ENCODE results near the gene SND1. TPM values are rescaled to one million over a fixed set of nuclear protein-coding genes. Genes with fewer than 3 reads are reported as not detected.

The SND1 gene
- total RNA-seq = 100 to 1,000 TPM; 198 to 203 TPM
- 121 TPM for polyA plus RNA-seq

DNA sequence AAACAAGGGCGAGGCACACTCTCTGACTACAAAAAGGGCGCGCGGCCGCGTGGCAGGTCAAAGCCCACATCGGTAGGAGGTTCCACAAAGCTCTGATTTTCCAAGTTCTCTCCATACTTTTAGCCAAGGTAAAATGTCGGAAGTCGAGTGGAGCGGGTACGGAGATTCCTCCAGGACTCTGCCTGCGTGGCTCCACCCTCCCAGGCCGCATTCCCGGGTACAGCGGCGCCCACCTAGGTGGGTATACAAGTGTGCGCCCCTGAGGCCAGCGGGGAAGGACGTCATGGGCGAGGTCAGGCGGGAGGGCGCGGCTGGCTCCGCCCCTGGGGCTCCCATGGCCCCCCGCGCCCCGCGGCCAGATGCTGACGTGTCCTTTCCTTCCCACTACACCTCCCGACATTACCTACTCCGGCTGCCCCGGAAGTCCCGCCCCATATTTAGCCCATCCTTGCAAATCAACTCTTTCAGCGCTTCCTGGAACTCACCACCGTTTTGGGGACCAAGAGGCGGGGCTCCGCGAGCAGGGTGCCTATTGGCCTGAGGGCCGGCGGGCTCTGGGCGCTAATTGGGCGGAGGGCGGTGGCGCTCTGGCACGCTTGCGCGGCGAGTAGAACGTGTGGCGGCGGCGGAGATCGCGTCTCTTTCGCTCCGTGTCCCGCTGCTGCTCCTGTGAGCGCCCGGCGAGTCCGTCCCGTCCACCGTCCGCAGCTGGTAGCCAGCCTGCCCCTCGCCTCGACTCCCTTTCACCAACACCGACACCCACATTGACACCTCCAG, at the start of gene SND1:
Gene SND1, plus strand, starts transcription at position 639 of the 777 bp plus-strand sequence. CDS start 180 bp downstream, outside the sequence.
- ChIA-PET POLR2A (interaction anchor here (0.6 to 1.0 kb wide), 2 partner anchors 63 to 65 kb away, joined by 3 to 5 read pairs; partner anchors contain the start of gene ARF5), CTCF (no interaction called here)

DNA sequence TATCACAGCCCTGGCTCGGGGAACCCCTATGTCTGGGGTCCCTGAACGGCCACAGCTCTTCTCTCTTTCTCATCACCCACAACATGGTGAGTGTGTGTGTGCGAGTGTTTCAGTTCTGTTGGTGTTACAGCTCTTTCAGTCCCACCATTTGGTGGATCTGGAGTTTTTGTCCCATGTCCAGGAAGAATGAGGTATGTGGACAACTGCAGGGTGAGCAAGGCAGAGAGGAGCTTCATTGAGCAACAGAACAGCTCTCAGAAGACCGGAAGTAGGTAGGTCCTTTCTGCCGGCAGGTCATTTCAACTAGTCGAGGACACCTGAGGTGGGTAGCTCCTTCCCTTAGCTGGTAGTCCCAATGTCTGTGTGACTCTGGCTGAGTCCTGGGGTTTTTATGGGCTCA, 43.5 kb upstream of the SND1 start:
- no peak overlapping the region for H3K4me3 Mint-ChIP-seq
- Histone ChIP-seq H3K9me3 (ENCODE audit: low read length) (no peaks in the 10 kb centered on the region), H3K27ac (ENCODE audit: low read depth, low read length) (no peak overlapping the region), H3K4me3 (ENCODE audit: low read length) (no peak overlapping the region), H3K4me1 (ENCODE audit: insufficient read depth, low read length) (no peaks in the 10 kb centered on the region), H3K27me3 (ENCODE audit: insufficient read depth, low read length, poor library complexity, severe bottlenecking) (no peaks in the 10 kb centered on the region), H3K36me3 (ENCODE audit: insufficient read depth, low read length) (no peaks in the 10 kb centered on the region)
- H3K36me3 Mint-ChIP-seq = no peaks in the 10 kb centered on the region
- H3K27ac Mint-ChIP-seq = no peak overlapping the region
- ChIA-PET POLR2A (no interaction called here), CTCF (no interaction called here)
- H3K27me3 Mint-ChIP-seq = peaks cover 1 to 24% of the 10 kb centered on the region in 2 donors
- H3K9me3 Mint-ChIP-seq = peaks cover 0 to 2% (median 0%) of the 10 kb centered on the region in 5 donors
- H3K4me1 Mint-ChIP-seq = no peaks in the 10 kb centered on the region
- no peak for DNase-seq

More for the DNA sequence above, at the start of gene SND1:
- Mint-ChIP-seq H3K27ac (peak within 1 kb of the TSS in 6 of 8 donors; percentile 96 to 100 (median 99)), H3K4me3 (peak within 1 kb of the TSS in 5 of 7 donors; percentile 96 to 99 (median 98)), H3K36me3 (peaks cover 0 to 34% (median 4%) of the 10 kb centered on the region in 3 donors), H3K27me3 (peaks cover 0 to under 1% of the 10 kb centered on the region in 2 donors), H3K9me3 (no peaks in the 10 kb centered on the region), H3K4me1 (peaks cover 54 to 56% (median 55%) of the 10 kb centered on the region in 3 donors)
- H3K9me3 ChIP-seq (ENCODE audit: low read length) = no peaks in the 10 kb centered on the region
- H3K36me3 ChIP-seq (ENCODE audit: insufficient read depth, low read length) = peaks cover 3% of the 10 kb centered on the region
- peaks cover 43% of the 10 kb centered on the region for H3K4me1 ChIP-seq (ENCODE audit: insufficient read depth, low read length)
- peak within 1 kb of the TSS; percentile 95 for H3K4me3 ChIP-seq (ENCODE audit: low read length)
- peak within 1 kb of the TSS; percentile 98 for H3K27ac ChIP-seq (ENCODE audit: low read depth, low read length)
- peak; percentile 97 to 99 (median 98) for DNase-seq
- no peaks in the 10 kb centered on the region for H3K27me3 ChIP-seq (ENCODE audit: insufficient read depth, low read length, poor library complexity, severe bottlenecking)

DNA sequence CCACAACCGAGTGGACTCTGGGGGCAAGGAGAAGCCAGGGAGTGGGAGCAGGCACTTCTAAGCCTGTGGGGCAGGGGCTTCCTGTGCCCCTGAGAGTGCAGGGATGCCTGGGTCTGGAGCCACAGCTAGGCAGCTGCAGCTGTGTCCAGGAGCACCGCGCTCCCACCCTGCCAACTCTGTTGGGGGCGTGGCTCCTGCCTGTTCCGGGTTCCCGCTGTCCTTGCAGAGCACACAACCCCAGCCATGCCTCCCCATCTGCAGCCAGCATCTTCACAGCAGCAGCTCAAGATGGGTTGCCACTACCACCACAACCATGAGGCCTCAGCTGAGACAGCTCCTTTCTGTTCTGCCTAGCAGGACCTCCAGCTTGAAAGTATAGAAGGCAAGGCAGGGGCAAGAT, 42.7 kb upstream of the SND1 start:
- H3K9me3 Mint-ChIP-seq = peaks cover 0 to 2% (median 0%) of the 10 kb centered on the region in 5 donors
- Histone ChIP-seq H3K4me1 (ENCODE audit: insufficient read depth, low read length) (no peaks in the 10 kb centered on the region), H3K27me3 (ENCODE audit: insufficient read depth, low read length, poor library complexity, severe bottlenecking) (no peaks in the 10 kb centered on the region), H3K36me3 (ENCODE audit: insufficient read depth, low read length) (no peaks in the 10 kb centered on the region), H3K9me3 (ENCODE audit: low read length) (no peaks in the 10 kb centered on the region), H3K4me3 (ENCODE audit: low read length) (no peak overlapping the region), H3K27ac (ENCODE audit: low read depth, low read length) (no peak overlapping the region)
- no peak overlapping the region for H3K27ac Mint-ChIP-seq
- H3K4me3 Mint-ChIP-seq = no peak overlapping the region
- no peaks in the 10 kb centered on the region for H3K36me3 Mint-ChIP-seq
- CTCF ChIA-PET = no interaction called here
- no peak for DNase-seq
- no peaks in the 10 kb centered on the region for H3K4me1 Mint-ChIP-seq
- POLR2A ChIA-PET = no interaction called here
- H3K27me3 Mint-ChIP-seq = peaks cover 1 to 33% of the 10 kb centered on the region in 2 donors

DNA sequence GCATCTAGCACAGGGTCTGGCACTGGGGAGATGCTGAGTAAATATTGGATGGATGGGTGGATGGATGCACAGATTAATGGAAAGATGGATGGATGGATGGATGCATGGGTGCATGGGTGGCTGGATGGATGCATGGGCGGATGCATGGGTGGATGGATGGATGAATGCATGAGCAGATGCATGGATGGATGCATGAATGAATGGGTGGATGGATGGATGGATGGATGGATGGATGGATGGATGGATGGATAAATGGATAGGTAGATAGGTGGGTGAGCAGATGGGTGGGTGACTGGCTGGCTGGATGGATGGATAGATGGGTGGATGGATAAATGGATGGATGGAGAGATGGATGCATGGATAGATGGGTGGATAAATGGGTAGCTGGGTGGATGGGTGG, 39.7 kb upstream of the SND1 start:
- H3K27me3 Mint-ChIP-seq = peaks cover 7 to 45% of the 10 kb centered on the region in 2 donors
- H3K27ac ChIP-seq (ENCODE audit: low read depth, low read length) = no peak overlapping the region
- H3K27ac Mint-ChIP-seq = no peak overlapping the region
- no peak for DNase-seq
- no peak overlapping the region for H3K4me3 ChIP-seq (ENCODE audit: low read length)
- H3K4me1 Mint-ChIP-seq = no peaks in the 10 kb centered on the region
- CTCF ChIA-PET = no interaction called here
- H3K36me3 ChIP-seq (ENCODE audit: insufficient read depth, low read length) = no peaks in the 10 kb centered on the region
- H3K27me3 ChIP-seq (ENCODE audit: insufficient read depth, low read length, poor library complexity, severe bottlenecking) = no peaks in the 10 kb centered on the region
- peaks cover 0 to 2% (median 0%) of the 10 kb centered on the region in 5 donors for H3K9me3 Mint-ChIP-seq
- no peak overlapping the region for H3K4me3 Mint-ChIP-seq
- no peaks in the 10 kb centered on the region for H3K9me3 ChIP-seq (ENCODE audit: low read length)
- no peaks in the 10 kb centered on the region for H3K36me3 Mint-ChIP-seq
- POLR2A ChIA-PET = no interaction called here
- no peaks in the 10 kb centered on the region for H3K4me1 ChIP-seq (ENCODE audit: insufficient read depth, low read length)

DNA sequence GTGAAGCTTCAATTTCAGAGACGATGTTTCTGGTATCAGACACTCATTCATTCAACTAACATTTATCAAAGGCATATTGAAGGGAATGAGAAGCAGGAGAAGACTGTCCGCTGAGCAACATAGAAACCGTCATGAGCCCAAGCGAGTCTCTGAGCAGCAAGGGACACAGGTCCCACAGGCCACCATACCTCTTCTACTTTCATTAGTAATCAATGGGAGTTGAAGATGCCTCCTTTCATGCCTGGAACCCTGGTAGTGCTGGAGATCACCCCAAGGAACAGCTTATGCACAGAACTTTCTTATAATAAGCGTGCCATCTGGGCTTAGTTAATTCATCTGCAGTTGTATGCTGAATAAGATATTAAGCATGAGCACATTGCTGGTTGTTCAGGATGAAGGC, 35.3 kb upstream of the SND1 start:
- Histone ChIP-seq H3K36me3 (ENCODE audit: insufficient read depth, low read length) (no peaks in the 10 kb centered on the region), H3K4me3 (ENCODE audit: low read length) (no peak overlapping the region), H3K9me3 (ENCODE audit: low read length) (no peaks in the 10 kb centered on the region), H3K4me1 (ENCODE audit: insufficient read depth, low read length) (no peaks in the 10 kb centered on the region), H3K27me3 (ENCODE audit: insufficient read depth, low read length, poor library complexity, severe bottlenecking) (peaks cover 1% of the 10 kb centered on the region), H3K27ac (ENCODE audit: low read depth, low read length) (no peak overlapping the region)
- no peak for DNase-seq
- Mint-ChIP-seq H3K36me3 (no peaks in the 10 kb centered on the region), H3K4me3 (no peak overlapping the region), H3K4me1 (peaks cover 3 to 7% (median 6%) of the 10 kb centered on the region in 3 donors), H3K27ac (no peak overlapping the region), H3K9me3 (peaks cover 0 to 2% (median 0%) of the 10 kb centered on the region in 5 donors), H3K27me3 (peaks cover 23 to 75% of the 10 kb centered on the region in 2 donors)
- POLR2A ChIA-PET = no interaction called here
- CTCF ChIA-PET = no interaction called here

DNA sequence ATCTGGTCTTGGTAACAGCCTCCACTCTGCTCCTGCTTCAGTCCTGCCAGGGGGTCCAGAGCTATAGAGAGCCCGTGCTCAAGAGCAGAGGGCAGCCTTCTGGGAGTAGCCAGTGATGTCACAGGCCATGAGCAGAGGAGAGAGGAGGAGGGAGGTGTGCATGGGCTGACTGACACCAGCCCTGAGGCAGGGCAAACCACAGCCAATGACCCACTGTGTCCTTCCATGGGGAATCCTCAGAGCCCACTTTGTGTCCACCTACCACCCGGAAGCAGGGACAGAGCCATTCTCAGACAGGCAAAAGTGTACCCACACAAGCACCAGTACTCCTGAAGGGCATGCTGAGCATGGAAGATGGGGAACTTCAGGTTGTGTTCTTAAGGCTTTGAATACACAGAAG, 34.0 kb upstream of the SND1 start, which contains the start of gene PAX4:
Gene PAX4, minus strand, starts transcription at position 101 of the 400 bp plus-strand sequence. CDS start 2,214 bp downstream, outside the sequence.
- CTCF ChIA-PET = no interaction called here
- Mint-ChIP-seq H3K4me3 (peak within 1 kb of the TSS in 1 of 7 donors; percentile 45), H3K9me3 (no peaks in the 10 kb centered on the region), H3K36me3 (no peaks in the 10 kb centered on the region), H3K27me3 (peaks cover 22 to 77% of the 10 kb centered on the region in 2 donors), H3K4me1 (peaks cover 3 to 7% (median 6%) of the 10 kb centered on the region in 3 donors), H3K27ac (no peak within 1 kb of the TSS)
- Histone ChIP-seq H3K4me1 (ENCODE audit: insufficient read depth, low read length) (no peaks in the 10 kb centered on the region), H3K27me3 (ENCODE audit: insufficient read depth, low read length, poor library complexity, severe bottlenecking) (peaks cover 4% of the 10 kb centered on the region), H3K4me3 (ENCODE audit: low read length) (no peak within 1 kb of the TSS), H3K27ac (ENCODE audit: low read depth, low read length) (no peak within 1 kb of the TSS), H3K9me3 (ENCODE audit: low read length) (no peaks in the 10 kb centered on the region), H3K36me3 (ENCODE audit: insufficient read depth, low read length) (no peaks in the 10 kb centered on the region)
- POLR2A ChIA-PET = no interaction called here
- no peak for DNase-seq

DNA sequence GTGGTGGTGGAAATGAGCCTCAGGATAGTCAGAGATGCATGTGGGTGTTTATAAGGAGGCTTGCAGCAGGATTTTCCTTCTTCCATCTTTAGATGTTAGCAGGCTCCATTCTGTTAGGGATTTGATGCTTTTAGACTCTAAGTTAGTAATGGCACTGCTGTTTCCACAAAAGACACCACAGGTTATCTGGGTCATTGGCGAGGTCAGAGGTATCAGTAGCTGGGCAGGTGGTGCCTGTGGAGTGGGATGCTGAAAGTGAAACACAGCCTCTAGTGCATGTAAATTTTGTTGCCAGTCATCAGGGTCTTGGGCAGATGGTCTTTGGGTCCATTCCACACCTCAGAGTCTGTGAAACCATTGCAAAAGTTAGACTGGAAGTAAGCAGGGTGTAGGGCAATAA, 33.2 kb upstream of the SND1 start:
- no peak overlapping the region for H3K27ac ChIP-seq (ENCODE audit: low read depth, low read length)
- H3K27me3 Mint-ChIP-seq = peaks cover 22 to 73% of the 10 kb centered on the region in 2 donors
- no peak overlapping the region for H3K4me3 Mint-ChIP-seq
- CTCF ChIA-PET = no interaction called here
- no peak for DNase-seq
- H3K4me1 ChIP-seq (ENCODE audit: insufficient read depth, low read length) = no peaks in the 10 kb centered on the region
- no peak overlapping the region for H3K27ac Mint-ChIP-seq
- peaks cover 4% of the 10 kb centered on the region for H3K27me3 ChIP-seq (ENCODE audit: insufficient read depth, low read length, poor library complexity, severe bottlenecking)
- H3K4me3 ChIP-seq (ENCODE audit: low read length) = no peak overlapping the region
- POLR2A ChIA-PET = no interaction called here
- H3K4me1 Mint-ChIP-seq = peaks cover 3 to 7% (median 6%) of the 10 kb centered on the region in 3 donors
- no peaks in the 10 kb centered on the region for H3K9me3 ChIP-seq (ENCODE audit: low read length)
- H3K36me3 Mint-ChIP-seq = no peaks in the 10 kb centered on the region
- no peaks in the 10 kb centered on the region for H3K36me3 ChIP-seq (ENCODE audit: insufficient read depth, low read length)
- no peaks in the 10 kb centered on the region for H3K9me3 Mint-ChIP-seq

DNA sequence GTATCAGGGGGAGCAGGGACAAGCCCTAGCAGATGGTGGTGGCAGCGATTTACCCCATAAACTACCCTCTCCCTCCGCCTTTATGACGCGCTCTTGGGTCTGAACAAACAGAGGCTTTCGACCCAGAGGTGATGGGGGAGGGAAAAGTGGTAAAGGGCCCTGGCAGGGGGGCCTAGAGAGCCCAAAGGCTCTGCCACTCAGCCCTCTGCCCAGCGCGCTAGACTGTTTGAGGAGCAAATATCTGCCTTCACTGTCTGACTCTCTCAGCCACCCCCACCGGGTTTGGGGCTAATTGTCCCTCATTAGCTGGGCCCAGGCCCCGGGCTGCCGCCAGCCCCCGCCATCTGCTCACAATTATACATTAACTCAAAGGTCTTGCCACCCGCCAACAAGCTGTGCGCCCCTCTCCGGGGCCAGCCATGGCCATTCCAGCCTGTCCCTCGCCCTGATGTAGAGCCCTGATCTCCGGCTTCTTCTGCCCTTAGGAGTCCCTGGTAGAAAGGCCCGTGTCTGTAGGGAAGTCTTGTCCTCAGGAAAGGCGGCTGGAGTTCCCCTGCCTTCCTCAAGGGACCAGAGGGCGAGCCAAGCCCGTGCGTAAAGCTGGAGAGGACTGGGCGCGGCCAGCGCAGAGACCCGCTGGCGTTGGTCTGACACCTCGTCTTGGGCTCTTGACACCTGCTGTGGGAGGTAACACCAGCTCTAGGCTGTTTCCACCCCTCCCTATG, 32.2 kb upstream of the SND1 start:
- H3K9me3 ChIP-seq (ENCODE audit: low read length) = no peaks in the 10 kb centered on the region

More for the DNA sequence above, 32.2 kb upstream of the SND1 start:
- no peak overlapping the region for H3K27ac ChIP-seq (ENCODE audit: low read depth, low read length)
- Mint-ChIP-seq H3K4me1 (peaks cover 3 to 7% (median 6%) of the 10 kb centered on the region in 3 donors), H3K27ac (no peak overlapping the region), H3K9me3 (no peaks in the 10 kb centered on the region), H3K27me3 (peaks cover 25 to 76% of the 10 kb centered on the region in 2 donors), H3K4me3 (no peak overlapping the region), H3K36me3 (no peaks in the 10 kb centered on the region)
- peaks cover 4% of the 10 kb centered on the region for H3K27me3 ChIP-seq (ENCODE audit: insufficient read depth, low read length, poor library complexity, severe bottlenecking)
- no peaks in the 10 kb centered on the region for H3K36me3 ChIP-seq (ENCODE audit: insufficient read depth, low read length)
- no peaks in the 10 kb centered on the region for H3K4me1 ChIP-seq (ENCODE audit: insufficient read depth, low read length)
- H3K4me3 ChIP-seq (ENCODE audit: low read length) = no peak overlapping the region
- CTCF ChIA-PET = no interaction called here
- DNase-seq = no peak
- POLR2A ChIA-PET = no interaction called here

All from CD8-positive, alpha-beta memory T cell (primary cell).